Stomach (tissue), 4 donors: ENCODE measurements around the gene BAIAP2L2.

Experiments used
- CTCF ChIP-seq, 7 experiments: fragments of 450-650 bp in 4 of 7; fragments of 200-600 bp in 3 of 7; sonication (generic) in 3 of 7; IDR thresholded peaks; one replicate each; pipeline ENCODE4 v1.5.1; 2016 to 2019; ENCODE audit warnings: antibody characterized with exemption in 7 of 7, control low read depth in 2 of 7, mild to moderate bottlenecking in 1 of 7
- EP300 ChIP-seq: sonication (generic); formaldehyde crosslinking; IDR thresholded peaks from one replicate; pipeline ENCODE4 v1.6.1; 2017; ENCODE audit warnings: antibody characterized with exemption
- POLR2A ChIP-seq, 4 donors: fragments of 450-650 bp; IDR thresholded peaks; one replicate each; pipeline ENCODE4 v1.6.1; 2016; ENCODE audit warnings: antibody characterized with exemption in 4 of 4, control low read depth in 2 of 4, mild to moderate bottlenecking in 1 of 4, moderate library complexity in 1 of 4

GRCh38 chr22:38086001-38086845, 24.3 kb downstream of the BAIAP2L2 start:
- TF ChIP-seq POLR2A (IDR thresholded peaks at IDR 0.05) (no peak), CTCF (IDR thresholded peaks at IDR 0.05) (no peak), EP300 (no peak)
